GM19035 (cell line): ENCODE results near the gene ATRIP.

Source experiments
- ATAC-seq: cut with Tn5 transposase; IDR thresholded peaks from one replicate; pipeline ENCODE4 v1.9.1; 2021; ENCODE audit not compliant: unreplicated experiment

ATRIP gene

GRCh38 chr3:48409291-48410201, 37.0 kb upstream of the ATRIP start:
- ATAC-seq, result no peak

GRCh38 chr3:48410205-48411040, 36.1 kb upstream of the ATRIP start:
- no peak for ATAC-seq

- ATAC-seq, result no peak
Measured at GRCh38 chr3:48411041-48411588, 35.4 kb upstream of the ATRIP start.

GRCh38 chr3:48411606-48412374, 34.7 kb upstream of the ATRIP start:
- no peak for ATAC-seq

GRCh38 chr3:48412375-48413001, 34.0 kb upstream of the ATRIP start:
- no peak for ATAC-seq

- no peak for ATAC-seq
Measured at GRCh38 chr3:48413086-48413485, 33.5 kb upstream of the ATRIP start.

GRCh38 chr3:48413611-48414010, 32.9 kb upstream of the ATRIP start:
- no peak for ATAC-seq

GRCh38 chr3:48414376-48415250, 31.9 kb upstream of the ATRIP start:
- no peak for ATAC-seq

GRCh38 chr3:48415251-48415953, 31.1 kb upstream of the ATRIP start:
- ATAC-seq, result no peak

GRCh38 chr3:48416091-48416505, 30.4 kb upstream of the ATRIP start:
- ATAC-seq, result no peak

GRCh38 chr3:48416546-48416945, 30.0 kb upstream of the ATRIP start:
- ATAC-seq, result no peak

- ATAC-seq, result no peak
Measured at GRCh38 chr3:48417529-48418108, 28.9 kb upstream of the ATRIP start.

GRCh38 chr3:48418140-48418539, 28.4 kb upstream of the ATRIP start:
- ATAC-seq, result no peak

- ATAC-seq, result no peak
Measured at GRCh38 chr3:48418651-48419050, 27.9 kb upstream of the ATRIP start.

GRCh38 chr3:48419149-48419548, 27.4 kb upstream of the ATRIP start:
- no peak for ATAC-seq

- ATAC-seq, result no peak
Measured at GRCh38 chr3:48419597-48419996, 26.9 kb upstream of the ATRIP start.

GRCh38 chr3:48420561-48420960, 26.0 kb upstream of the ATRIP start:
- ATAC-seq, result no peak

GRCh38 chr3:48422272-48422671, 24.3 kb upstream of the ATRIP start:
- ATAC-seq, result no peak
